Adrenal gland (tissue), 12 donors: ENCODE data around the gene INSR. TPM values are rescaled to one million over a fixed set of nuclear protein-coding genes. Genes with fewer than 3 reads are reported as not detected.

Source experiments
- DNase-seq, 7 donors: peaks; one replicate each; pipeline ENCODE4 v3.0.0-alpha.2; 2019 to 2020
- H3K27ac ChIP-seq, 5 donors: fragments of 200-600 bp; sonication (generic) in 4 of 5; 1 replicate in 3 of 5; 2 replicates in 2 of 5; pipeline versions ENCODE4 v1.5.1 to v1.8.0; 2016 to 2020; ENCODE audit warnings: mild to moderate bottlenecking in 1 of 5
- H3K27me3 ChIP-seq: fragments of 200-600 bp; 2 replicates; pipeline ENCODE4 v1.8.0; 2021
- H3K36me3 ChIP-seq, 2 donors: fragments of 200-600 bp; replicated peaks in 1 of 2; 1 replicate in 1 of 2; 2 replicates in 1 of 2; pipeline versions ENCODE4 v1.5.1 to v1.8.0; 2018 to 2022
- H3K4me1 ChIP-seq, 2 donors: fragments of 200-600 bp; replicated peaks in 1 of 2; 1 replicate in 1 of 2; 2 replicates in 1 of 2; pipeline versions ENCODE4 v1.5.1 to v1.8.0; 2018 to 2021
- H3K4me3 ChIP-seq, 4 donors: fragments of 200-600 bp; sonication (generic) in 3 of 4; one replicate each; pipeline ENCODE4 v1.5.1; 2016 to 2018
- H3K9me3 ChIP-seq, 3 donors: fragments of 200-600 bp; sonication (generic) in 1 of 3; replicated peaks in 1 of 3; 1 replicate in 2 of 3; 2 replicates in 1 of 3; pipeline versions ENCODE4 v1.5.1 to v1.8.0; 2016 to 2021
- POLR2A ChIP-seq, 2 donors: fragments of 450-650 bp; IDR thresholded peaks; one replicate each; pipeline ENCODE4 v1.6.1; 2017; ENCODE audit warnings: antibody characterized with exemption in 2 of 2, mild to moderate bottlenecking in 2 of 2, moderate library complexity in 1 of 2
- WGBS, 4 donors: extraction: QIAGEN DNeasy Blood & Tissue Kit in 2 of 4; methylation state at CpG; one replicate each; pipeline versions ENCODE4 v1.1.5 to v1.1.7; 2013 to 2017; 5-methylcytosine and 5-hydroxymethylcytosine counted together
- intact Hi-C, 2 donors: fragments of 100-400 bp; cut with DNase I; formaldehyde crosslinking; loops; one replicate each; pipeline versions ENCODE4 v1.14.1 to v1.15.0; 2022 to 2023
- polyA plus RNA-seq, 3 donors: library from polyadenylated mRNA; stranded (reverse); fragments of 200-250 nt in 2 of 3; fragments of 350-450 nt in 1 of 3; fragmentation: Illumina TruSeq in 1 of 3; extraction: RNeasy Lipid Tissue Mini Kit (QIAGEN cat#74804) in 1 of 3; gene quantifications; one replicate each; pipeline ENCODE4 v1.2.3, GENCODE V29; 2013 to 2014
- total RNA-seq, 9 donors: library from RNA; depleted of rRNA in 4 of 9; stranded (reverse); fragments of >200 nt in 4 of 9; fragments of 120-200 nt in 1 of 9; fragmentation: NEBNext Ultra II Directional in 1 of 9; extraction: Animal tissue kit (Norgen Biotek cat#: 25700) in 1 of 9; gene quantifications; one replicate each; pipeline versions ENCODE4 v1.1.0 to v1.2.4, GENCODE V29; 2013 to 2023
- TF ChIP-seq, protein P1 (sequence below), 6 experiments: fragments of 450-650 bp in 4 of 6; fragments of 200-600 bp in 2 of 6; sonication (generic) in 1 of 6; IDR thresholded peaks; 1 replicate in 5 of 6; 2 replicates in 1 of 6; pipeline versions ENCODE4 v1.5.1 to v1.8.0; 2016 to 2021; ENCODE audit warnings: antibody characterized with exemption in 6 of 6, mild to moderate bottlenecking in 2 of 6, moderate library complexity in 1 of 6
- donor health status: healthy with polysubstance abuse.
- donor health status: Bipolar disorder and iron deficiency.
- donor health status: DM: yes; HTN: yes; CAD: no.
- donor health status: DM: no; HTN: no; CAD: no.
- donor health status: DM: no; HTN: no; CAD: no.
- donor health status: DM: yes; HTN: yes; CAD: no.

Gene INSR
- total and polyA plus RNA-seq, 12 donors = 19.0 to 327 (median 99.9) TPM

DNA sequence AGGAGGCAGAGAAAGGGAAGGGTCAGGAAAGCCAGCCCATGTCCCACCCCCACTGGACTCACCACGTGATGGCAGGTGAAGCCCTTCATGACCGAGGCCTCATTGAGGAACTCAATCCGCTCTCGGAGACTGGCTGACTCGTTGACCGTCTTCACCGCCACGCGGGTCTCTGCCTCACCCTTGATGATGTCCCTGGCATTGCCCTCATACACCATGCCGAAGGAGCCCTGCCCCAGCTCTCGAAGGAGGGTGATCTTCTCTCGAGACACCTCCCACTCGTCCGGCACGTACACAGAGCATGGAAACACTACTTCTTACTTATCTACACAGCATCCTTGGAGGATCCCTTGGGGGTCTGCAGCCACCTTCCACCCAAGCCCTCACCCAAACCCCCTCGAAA lies 169.0 kb downstream of the INSR start:
- TF ChIP-seq, protein P1, sequence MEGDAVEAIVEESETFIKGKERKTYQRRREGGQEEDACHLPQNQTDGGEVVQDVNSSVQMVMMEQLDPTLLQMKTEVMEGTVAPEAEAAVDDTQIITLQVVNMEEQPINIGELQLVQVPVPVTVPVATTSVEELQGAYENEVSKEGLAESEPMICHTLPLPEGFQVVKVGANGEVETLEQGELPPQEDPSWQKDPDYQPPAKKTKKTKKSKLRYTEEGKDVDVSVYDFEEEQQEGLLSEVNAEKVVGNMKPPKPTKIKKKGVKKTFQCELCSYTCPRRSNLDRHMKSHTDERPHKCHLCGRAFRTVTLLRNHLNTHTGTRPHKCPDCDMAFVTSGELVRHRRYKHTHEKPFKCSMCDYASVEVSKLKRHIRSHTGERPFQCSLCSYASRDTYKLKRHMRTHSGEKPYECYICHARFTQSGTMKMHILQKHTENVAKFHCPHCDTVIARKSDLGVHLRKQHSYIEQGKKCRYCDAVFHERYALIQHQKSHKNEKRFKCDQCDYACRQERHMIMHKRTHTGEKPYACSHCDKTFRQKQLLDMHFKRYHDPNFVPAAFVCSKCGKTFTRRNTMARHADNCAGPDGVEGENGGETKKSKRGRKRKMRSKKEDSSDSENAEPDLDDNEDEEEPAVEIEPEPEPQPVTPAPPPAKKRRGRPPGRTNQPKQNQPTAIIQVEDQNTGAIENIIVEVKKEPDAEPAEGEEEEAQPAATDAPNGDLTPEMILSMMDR (IDR thresholded peaks at IDR 0.05) = no peak
- no peak for TF ChIP-seq POLR2A (IDR thresholded peaks at IDR 0.05)

DNA sequence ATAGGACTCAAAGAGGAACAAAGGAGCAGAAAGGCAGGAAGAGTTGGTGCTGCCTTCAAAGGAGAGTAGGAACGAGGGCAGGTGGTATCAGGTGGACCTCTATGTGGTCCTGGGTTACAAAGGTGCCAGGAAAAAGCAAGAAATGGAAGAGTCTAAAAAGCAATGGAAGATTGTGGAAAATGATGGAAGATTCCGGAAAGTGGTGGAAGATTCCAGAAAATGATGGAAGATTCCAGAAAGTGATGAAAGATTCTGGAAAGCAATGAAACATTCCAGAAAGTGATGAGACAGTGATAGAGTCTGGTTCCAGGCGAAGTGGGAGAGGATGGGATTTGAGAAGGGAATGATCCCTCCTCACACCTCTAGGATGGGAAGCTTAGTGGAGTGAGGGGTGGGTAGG lies 169.4 kb downstream of the INSR start:
- 51 to 74% (median 65%) methylated on average over 3 of the region's 3 CpGs for WGBS, 4 donors
- TF ChIP-seq, protein P1 (IDR thresholded peaks at IDR 0.05) = no peak
- TF ChIP-seq POLR2A (IDR thresholded peaks at IDR 0.05) = no peak
- H3K4me3 ChIP-seq = no peak overlapping the region
- DNase-seq = peak in 1 of 7 donors; percentile 35
- intact Hi-C loops = no loop called here
- H3K27me3 ChIP-seq = no peaks in the 10 kb centered on the region
- H3K4me1 ChIP-seq = no peaks in the 10 kb centered on the region
- peaks cover 0 to 90% of the 10 kb centered on the region in 2 donors for H3K36me3 ChIP-seq
- H3K27ac ChIP-seq = peak overlapping the region in 1 of 5 donors; percentile 70
- no peaks in the 10 kb centered on the region for H3K9me3 ChIP-seq

More for the DNA sequence above, 169.0 kb downstream of the INSR start:
- peak overlapping the region in 1 of 5 donors; percentile 70 for H3K27ac ChIP-seq
- intact Hi-C loops = no loop called here
- no peaks in the 10 kb centered on the region for H3K27me3 ChIP-seq
- no peaks in the 10 kb centered on the region for H3K9me3 ChIP-seq
- peak in 1 of 7 donors; percentile 43 for DNase-seq
- H3K4me3 ChIP-seq = no peak overlapping the region
- no peaks in the 10 kb centered on the region for H3K4me1 ChIP-seq
- 95 to 99% (median 97%) methylated on average over 14 to 16 of the region's 16 CpGs for WGBS, 4 donors
- peaks cover 0 to 90% of the 10 kb centered on the region in 2 donors for H3K36me3 ChIP-seq

DNA sequence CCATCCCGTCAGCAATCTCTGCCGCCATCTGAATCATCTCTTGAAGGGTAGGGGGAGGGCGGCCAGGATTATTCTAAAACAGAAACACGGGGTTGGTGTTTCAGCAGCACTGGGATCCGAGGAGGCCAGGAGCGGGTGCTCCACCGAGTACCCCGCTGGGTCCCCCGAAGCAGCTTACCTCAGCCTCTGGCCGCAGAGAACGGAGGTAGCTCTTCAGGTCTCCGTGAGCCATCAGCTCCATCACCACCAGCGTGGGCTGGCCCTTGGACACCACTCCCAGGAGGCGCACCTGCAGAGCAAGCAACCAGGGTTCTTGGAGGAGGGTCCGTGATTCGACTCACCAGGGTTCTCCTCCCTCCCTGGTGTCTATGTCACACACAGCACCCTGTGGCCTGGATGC lies 171.5 kb downstream of the INSR start:
- TF ChIP-seq, protein P1 (IDR thresholded peaks at IDR 0.05) = no peak
- no peak for TF ChIP-seq POLR2A (IDR thresholded peaks at IDR 0.05)
- intact Hi-C loops = no loop called here

GRCh38 chr19:7120499-7120898 lies 173.7 kb downstream of the INSR start:
- WGBS, 4 donors = 88 to 96% (median 93%) methylated on average over 10 of the region's 10 CpGs
- H3K36me3 ChIP-seq = peaks cover 0 to 89% of the 10 kb centered on the region in 2 donors
- H3K27me3 ChIP-seq = no peaks in the 10 kb centered on the region
- H3K4me1 ChIP-seq = no peaks in the 10 kb centered on the region
- no peaks in the 10 kb centered on the region for H3K9me3 ChIP-seq
- no peak overlapping the region for H3K27ac ChIP-seq
- DNase-seq = no peak
- TF ChIP-seq, protein P1 (IDR thresholded peaks at IDR 0.05) = no peak
- TF ChIP-seq POLR2A (IDR thresholded peaks at IDR 0.05) = no peak
- intact Hi-C loops = no loop called here
- no peak overlapping the region for H3K4me3 ChIP-seq

More for the DNA sequence above, 171.5 kb downstream of the INSR start:
- DNase-seq = peak in 1 of 7 donors; percentile 47
- H3K9me3 ChIP-seq = no peaks in the 10 kb centered on the region
- H3K27ac ChIP-seq = no peak overlapping the region
- H3K36me3 ChIP-seq = peaks cover 0 to 90% of the 10 kb centered on the region in 2 donors
- H3K27me3 ChIP-seq = no peaks in the 10 kb centered on the region
- 94 to 97% (median 96%) methylated on average over 15 to 16 of the region's 16 CpGs for WGBS, 4 donors
- H3K4me1 ChIP-seq = no peaks in the 10 kb centered on the region
- no peak overlapping the region for H3K4me3 ChIP-seq
